Small intestine (tissue), 7 donors: ENCODE data around the gene RNASE7. TPM values are rescaled to one million over a fixed set of nuclear protein-coding genes. Genes with fewer than 3 reads are reported as not detected.
"Not testable (repeated sequence)": the region's sequence is repeated elsewhere in the genome, so short reads cannot be mapped to it uniquely, and the experiment has no call there.

Experiments
- DNase-seq, 2 donors: peaks; one replicate each; pipeline versions ENCODE4 v3.0.0 to v3.0.0-alpha.2; 2013
- FAIRE-seq: peaks from 2 replicates; lab custom pipeline; 2012; peaks lifted over from hg19 to GRCh38; lab: Jason Lieb, UNC
- H3K27ac ChIP-seq, 3 donors: one replicate each; pipeline ENCODE4 v1.5.1; 2013; ENCODE audit warnings: low read length in 2 of 3, mild to moderate bottlenecking in 2 of 3, control low read depth in 1 of 3, inconsistent platforms in 1 of 3, low read depth in 1 of 3, moderate library complexity in 1 of 3
- H3K27me3 ChIP-seq, 3 donors: one replicate each; pipeline ENCODE4 v1.6.1; 2013; ENCODE audit warnings: low read length in 3 of 3, inconsistent platforms in 1 of 3; ENCODE audit not compliant: control insufficient read depth in 3 of 3, insufficient read depth in 3 of 3
- H3K36me3 ChIP-seq, 3 donors: one replicate each; pipeline ENCODE4 v1.6.1; 2013; ENCODE audit warnings: low read length in 3 of 3, inconsistent platforms in 1 of 3, low read depth in 1 of 3, mild to moderate bottlenecking in 1 of 3, moderate library complexity in 1 of 3; ENCODE audit not compliant: control insufficient read depth in 3 of 3, insufficient read depth in 2 of 3
- H3K4me1 ChIP-seq, 3 donors: one replicate each; pipeline ENCODE4 v1.6.1; 2013; ENCODE audit warnings: low read length in 2 of 3, inconsistent platforms in 1 of 3, low read depth in 1 of 3, mild to moderate bottlenecking in 1 of 3, moderate library complexity in 1 of 3; ENCODE audit not compliant: control insufficient read depth in 3 of 3, insufficient read depth in 2 of 3
- H3K4me3 ChIP-seq, 3 donors: one replicate each; pipeline ENCODE4 v1.5.1; 2013; ENCODE audit warnings: low read length in 3 of 3, control low read depth in 1 of 3, inconsistent platforms in 1 of 3, low read depth in 1 of 3, mild to moderate bottlenecking in 1 of 3, moderate library complexity in 1 of 3
- H3K9me3 ChIP-seq, 2 donors: one replicate each; pipeline ENCODE4 v1.6.1; 2013; ENCODE audit warnings: low read depth in 1 of 2, low read length in 1 of 2; ENCODE audit not compliant: control insufficient read depth in 2 of 2, insufficient read depth in 1 of 2
- WGBS, 3 donors: extraction: QIAGEN DNeasy Blood & Tissue Kit; methylation state at CpG; one replicate each; pipeline ENCODE4 v1.1.7; 2013; 5-methylcytosine and 5-hydroxymethylcytosine counted together
- polyA plus RNA-seq, 4 donors: library from polyadenylated mRNA; stranded (reverse) in 3 of 4; unstranded in 1 of 4; fragments of 200-250 nt in 3 of 4; fragments of 120-200 nt in 1 of 4; gene quantifications; one replicate each; pipeline versions ENCODE4 v1.2.1 to v1.2.3, GENCODE V29; 2013
- donor health status: healthy with polysubstance abuse.
- donor health status: control.
- donor health status: control.
- donor health status: Bipolar disorder and iron deficiency.
- donor health status: healthy.

Gene RNASE7
- polyA plus RNA-seq, 4 donors: 0.04 TPM; not detected in 3

- Histone ChIP-seq H3K4me3 (no peak within 1 kb of the TSS), H3K27me3 (no peaks in the 10 kb centered on the region), H3K27ac (no peak within 1 kb of the TSS), H3K4me1 (peaks cover 0 to 26% (median 0%) of the 10 kb centered on the region in 3 donors), H3K9me3 (no peaks in the 10 kb centered on the region), H3K36me3 (no peaks in the 10 kb centered on the region)
- WGBS, 3 donors: 78 to 85% (median 82%) methylated on average over 5 of the region's 5 CpGs
- DNase-seq (no peak), FAIRE-seq (no peak)
Observed at GRCh38 chr14:21034707-21035106, 7.5 kb upstream of the RNASE7 start, which contains the start of gene RNASE13. Gene RNASE13 (minus strand): TSS chr14:21034807. CDS start chr14:21034288, 519 bp downstream.

GRCh38 chr14:21036751-21037150, 5.4 kb upstream of the RNASE7 start:
- DNase-seq (no peak), FAIRE-seq (no peak)
- Histone ChIP-seq H3K27me3 (no peaks in the 10 kb centered on the region), H3K27ac (no peak overlapping the region), H3K9me3 (no peaks in the 10 kb centered on the region), H3K4me3 (no peak overlapping the region), H3K4me1 (peaks cover 0 to 29% (median 0%) of the 10 kb centered on the region in 3 donors), H3K36me3 (no peaks in the 10 kb centered on the region)
- 89 to 95% (median 91%) methylated on average over 7 of the region's 7 CpGs for WGBS, 3 donors

GRCh38 chr14:21037156-21037555, 5.0 kb upstream of the RNASE7 start:
- no peak overlapping the region for H3K27ac ChIP-seq

GRCh38 chr14:21038441-21039422, 3.4 kb upstream of the RNASE7 start:
- FAIRE-seq (no peak), DNase-seq (peak; percentile 69 to 76)
- 12 to 25% (median 20%) methylated on average over 10 of the region's 10 CpGs for WGBS, 3 donors
- H3K4me3 ChIP-seq: no peak overlapping the region
- peak overlapping the region in 2 of 3 donors; percentile 30 to 69 for H3K27ac ChIP-seq
- peaks cover 0 to 34% (median 5%) of the 10 kb centered on the region in 3 donors for H3K4me1 ChIP-seq
- H3K27me3 ChIP-seq: no peaks in the 10 kb centered on the region
- H3K9me3 ChIP-seq: no peaks in the 10 kb centered on the region
- no peaks in the 10 kb centered on the region for H3K36me3 ChIP-seq

More at GRCh38 chr14:21037156-21037555, 5.0 kb upstream of the RNASE7 start:
- Histone ChIP-seq H3K9me3 (no peaks in the 10 kb centered on the region), H3K27me3 (no peaks in the 10 kb centered on the region), H3K4me1 (peaks cover 0 to 29% (median 0%) of the 10 kb centered on the region in 3 donors), H3K4me3 (no peak overlapping the region), H3K36me3 (no peaks in the 10 kb centered on the region)
- FAIRE-seq: no peak
- no peak for DNase-seq
- 84 to 92% (median 89%) methylated on average over 3 of the region's 3 CpGs for WGBS, 3 donors

- no peak overlapping the region for H3K4me3 ChIP-seq
- 44 to 50% (median 45%) methylated on average over 8 of the region's 8 CpGs for WGBS, 3 donors
- H3K4me1 ChIP-seq: peaks cover 0 to 37% (median 5%) of the 10 kb centered on the region in 3 donors
- H3K9me3 ChIP-seq: no peaks in the 10 kb centered on the region
- H3K27me3 ChIP-seq: no peaks in the 10 kb centered on the region
- no peak for FAIRE-seq
- H3K36me3 ChIP-seq: no peaks in the 10 kb centered on the region
- peak; percentile 68 to 78 for DNase-seq
- H3K27ac ChIP-seq: peak overlapping the region in 2 of 3 donors; percentile 30 to 69
Observed at GRCh38 chr14:21039585-21040369, 2.4 kb upstream of the RNASE7 start.

- H3K4me1 ChIP-seq: peaks cover 0 to 37% (median 5%) of the 10 kb centered on the region in 3 donors
- no peak for FAIRE-seq
- 75 to 80% (median 77%) methylated on average over 8 of the region's 8 CpGs for WGBS, 3 donors
Observed at GRCh38 chr14:21040370-21040925, 1.7 kb upstream of the RNASE7 start.

GRCh38 chr14:21040941-21041340, 1.2 kb upstream of the RNASE7 start:
- DNase-seq, H3K27ac ChIP-seq, H3K9me3 ChIP-seq, H3K27me3 ChIP-seq, H3K4me3 ChIP-seq, FAIRE-seq, H3K36me3 ChIP-seq: not testable (repeated sequence)
- peaks cover 0 to 37% (median 5%) of the 10 kb centered on the region in 3 donors for H3K4me1 ChIP-seq
- WGBS, 3 donors: 73 to 83% (median 76%) methylated on average over 3 of the region's 3 CpGs

More at GRCh38 chr14:21040370-21040925, 1.7 kb upstream of the RNASE7 start:
- no peak for DNase-seq
- Histone ChIP-seq H3K27me3 (no peaks in the 10 kb centered on the region), H3K4me3 (no peak overlapping the region), H3K27ac (no peak overlapping the region), H3K9me3 (no peaks in the 10 kb centered on the region), H3K36me3 (no peaks in the 10 kb centered on the region)

- H3K9me3 ChIP-seq: no peaks in the 10 kb centered on the region
- no peak overlapping the region for H3K27ac ChIP-seq
- no peak overlapping the region for H3K4me3 ChIP-seq
- peaks cover 0 to 29% (median 5%) of the 10 kb centered on the region in 3 donors for H3K4me1 ChIP-seq
- WGBS, 3 donors: 62 to 67% (median 65%) methylated on average over 8 of the region's 8 CpGs
- no peaks in the 10 kb centered on the region for H3K27me3 ChIP-seq
- FAIRE-seq: no peak
- H3K36me3 ChIP-seq: no peaks in the 10 kb centered on the region
- DNase-seq: no peak
Observed at GRCh38 chr14:21042918-21043317, 756 bp downstream of the RNASE7 start.
